ENCODE measurements around the gene GPR132. TPM values are rescaled to one million over a fixed set of nuclear protein-coding genes. Genes with fewer than 3 reads are reported as not detected.

GPR132 gene
- total and polyA plus RNA-seq, 9 of the 15 experiments (the other 6 are each of a cell fraction or from before 2014, with no cell fraction given), result 0.01 to 1.1 (median 0.25) TPM; not detected in 1

GRCh38 chr14:105062048-105062433, 3.2 kb downstream of the GPR132 start (continued):
- TF ChIP-seq, protein P1, sequence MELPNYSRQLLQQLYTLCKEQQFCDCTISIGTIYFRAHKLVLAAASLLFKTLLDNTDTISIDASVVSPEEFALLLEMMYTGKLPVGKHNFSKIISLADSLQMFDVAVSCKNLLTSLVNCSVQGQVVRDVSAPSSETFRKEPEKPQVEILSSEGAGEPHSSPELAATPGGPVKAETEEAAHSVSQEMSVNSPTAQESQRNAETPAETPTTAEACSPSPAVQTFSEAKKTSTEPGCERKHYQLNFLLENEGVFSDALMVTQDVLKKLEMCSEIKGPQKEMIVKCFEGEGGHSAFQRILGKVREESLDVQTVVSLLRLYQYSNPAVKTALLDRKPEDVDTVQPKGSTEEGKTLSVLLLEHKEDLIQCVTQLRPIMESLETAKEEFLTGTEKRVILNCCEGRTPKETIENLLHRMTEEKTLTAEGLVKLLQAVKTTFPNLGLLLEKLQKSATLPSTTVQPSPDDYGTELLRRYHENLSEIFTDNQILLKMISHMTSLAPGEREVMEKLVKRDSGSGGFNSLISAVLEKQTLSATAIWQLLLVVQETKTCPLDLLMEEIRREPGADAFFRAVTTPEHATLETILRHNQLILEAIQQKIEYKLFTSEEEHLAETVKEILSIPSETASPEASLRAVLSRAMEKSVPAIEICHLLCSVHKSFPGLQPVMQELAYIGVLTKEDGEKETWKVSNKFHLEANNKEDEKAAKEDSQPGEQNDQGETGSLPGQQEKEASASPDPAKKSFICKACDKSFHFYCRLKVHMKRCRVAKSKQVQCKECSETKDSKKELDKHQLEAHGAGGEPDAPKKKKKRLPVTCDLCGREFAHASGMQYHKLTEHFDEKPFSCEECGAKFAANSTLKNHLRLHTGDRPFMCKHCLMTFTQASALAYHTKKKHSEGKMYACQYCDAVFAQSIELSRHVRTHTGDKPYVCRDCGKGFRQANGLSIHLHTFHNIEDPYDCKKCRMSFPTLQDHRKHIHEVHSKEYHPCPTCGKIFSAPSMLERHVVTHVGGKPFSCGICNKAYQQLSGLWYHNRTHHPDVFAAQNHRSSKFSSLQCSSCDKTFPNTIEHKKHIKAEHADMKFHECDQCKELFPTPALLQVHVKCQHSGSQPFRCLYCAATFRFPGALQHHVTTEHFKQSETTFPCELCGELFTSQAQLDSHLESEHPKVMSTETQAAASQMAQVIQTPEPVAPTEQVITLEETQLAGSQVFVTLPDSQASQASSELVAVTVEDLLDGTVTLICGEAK (IDR thresholded peaks at IDR 0.05), result no peak
- TF ChIP-seq, protein P1 (CRISPR knock-in tag; IDR thresholded peaks at IDR 0.05), result no peak
- no peak for TF ChIP-seq PKNOX1 (IDR thresholded peaks at IDR 0.05)

All from K562 (cell line).